Measurements from ENCODE around the gene FLCN. TPM values are rescaled to one million over a fixed set of nuclear protein-coding genes. Genes with fewer than 3 reads are reported as not detected.

The FLCN gene
- total and polyA plus RNA-seq, 4 donors = 8.5 to 46.7 (median 28.4) TPM

- H3K36me3 ChIP-seq (ENCODE audit: control insufficient read depth in 4 of 4, insufficient read depth in 3 of 4, low read depth in 1 of 4, low read length in 3 of 4) = peaks cover 31 to 81% (median 62%) of the 10 kb centered on the region in 4 donors
- TF ChIP-seq YY1 (IDR thresholded peaks at IDR 0.05) (no peak), GABPA (IDR thresholded peaks at IDR 0.05 in 1 of 2, conservative IDR thresholded peaks at IDR 0.05 in 1 of 2) (no peak), HNF4G (IDR thresholded peaks at IDR 0.05) (no peak), CTCF (IDR thresholded peaks at IDR 0.05; ENCODE audit: low read depth, low read length, missing input control) (no peak), FOXA2 (IDR thresholded peaks at IDR 0.05) (no peak), JUND (IDR thresholded peaks at IDR 0.05) (no peak), RXRA (IDR thresholded peaks at IDR 0.05) (no peak), NR2F2 (IDR thresholded peaks at IDR 0.05) (no peak)
- 97% methylated on average over 17 of the region's 17 CpGs for WGBS
- no peaks in the 10 kb centered on the region for H3K4me1 ChIP-seq (ENCODE audit: control insufficient read depth in 4 of 4, insufficient read depth in 4 of 4, low read length in 3 of 4)
- no peak overlapping the region for H3K9ac ChIP-seq (ENCODE audit: low read depth in 1 of 2, low read length in 2 of 2)
- DNase-seq (ENCODE audit: low spot score) = no peak
- no peak overlapping the region for H3K27ac ChIP-seq (ENCODE audit: low read depth in 1 of 2, low read length in 2 of 2)
- no peaks in the 10 kb centered on the region for H3K27me3 ChIP-seq (ENCODE audit: control insufficient read depth in 4 of 4, insufficient read depth in 4 of 4, low read length in 3 of 4)
- no peak overlapping the region for H3K4me3 ChIP-seq (ENCODE audit: low read depth in 1 of 3, low read length in 3 of 3)
- H3K9me3 ChIP-seq (ENCODE audit: control insufficient read depth in 4 of 4, low read length in 3 of 4) = no peaks in the 10 kb centered on the region
Observed at GRCh38 chr17:17216236-17216635, 20.7 kb downstream of the FLCN start.

GRCh38 chr17:17215575-17215974 is 21.4 kb downstream of the FLCN start:
- no peaks in the 10 kb centered on the region for H3K27me3 ChIP-seq (ENCODE audit: control insufficient read depth in 4 of 4, insufficient read depth in 4 of 4, low read length in 3 of 4)
- no peak overlapping the region for H3K4me3 ChIP-seq (ENCODE audit: low read depth in 1 of 3, low read length in 3 of 3)
- peaks cover 31 to 77% (median 58%) of the 10 kb centered on the region in 4 donors for H3K36me3 ChIP-seq (ENCODE audit: control insufficient read depth in 4 of 4, insufficient read depth in 3 of 4, low read depth in 1 of 4, low read length in 3 of 4)
- no peaks in the 10 kb centered on the region for H3K9me3 ChIP-seq (ENCODE audit: control insufficient read depth in 4 of 4, low read length in 3 of 4)
- 92% methylated on average over 8 of the region's 8 CpGs for WGBS
- no peak overlapping the region for H3K9ac ChIP-seq (ENCODE audit: low read depth in 1 of 2, low read length in 2 of 2)
- no peak for DNase-seq (ENCODE audit: low spot score)
- no peak overlapping the region for H3K27ac ChIP-seq (ENCODE audit: low read depth in 1 of 2, low read length in 2 of 2)
- TF ChIP-seq ZBTB33 (IDR thresholded peaks at IDR 0.05) (no peak), CTCF (IDR thresholded peaks at IDR 0.05; ENCODE audit: low read depth, low read length, missing input control) (no peak), FOXA2 (IDR thresholded peaks at IDR 0.05) (no peak), FOXA1 (IDR thresholded peaks at IDR 0.05) (no peak), RAD21 (IDR thresholded peaks at IDR 0.05) (no peak), SP1 (IDR thresholded peaks at IDR 0.05) (no peak), HNF4G (IDR thresholded peaks at IDR 0.05) (no peak), RXRA (IDR thresholded peaks at IDR 0.05) (no peak), HNF4A (conservative IDR thresholded peaks at IDR 0.05) (no peak), REST (IDR thresholded peaks at IDR 0.05) (no peak), MAX (IDR thresholded peaks at IDR 0.05) (no peak)
- H3K4me1 ChIP-seq (ENCODE audit: control insufficient read depth in 4 of 4, insufficient read depth in 4 of 4, low read length in 3 of 4) = no peaks in the 10 kb centered on the region
